ENCODE data around the gene SETBP1.
A peak's percentile ranks its signal among the peaks of the same experiment; 100 is the strongest.

SETBP1 gene

GRCh38 chr18:45004546-45005080 lies 323.9 kb downstream of the SETBP1 start:
- Histone ChIP-seq H3K27me3 (ENCODE audit: low read depth) (no peaks in the 10 kb centered on the region), H3K4me1 (no peaks in the 10 kb centered on the region), H3K9me3 (no peaks in the 10 kb centered on the region), H3K4me3 (no peak overlapping the region), H3K36me3 (replicated peaks) (no peaks in the 10 kb centered on the region)
- DNase-seq (ENCODE audit: low spot score in 2 of 2): no peak
- in situ Hi-C loops (cut with MboI; ENCODE audit: low sequenced_read_pairs): no loop called here

- in situ Hi-C loops (cut with MboI; ENCODE audit: low sequenced_read_pairs): no loop called here
- H3K4me1 ChIP-seq: no peaks in the 10 kb centered on the region
- no peak for DNase-seq (ENCODE audit: low spot score in 2 of 2)
- no peaks in the 10 kb centered on the region for H3K9me3 ChIP-seq
- H3K4me3 ChIP-seq: no peak overlapping the region
- no peaks in the 10 kb centered on the region for H3K36me3 ChIP-seq (replicated peaks)
- H3K27me3 ChIP-seq (ENCODE audit: low read depth): no peaks in the 10 kb centered on the region
Measured at GRCh38 chr18:45006934-45007333, 326.2 kb downstream of the SETBP1 start.

- Histone ChIP-seq H3K4me1 (no peaks in the 10 kb centered on the region), H3K36me3 (replicated peaks) (no peaks in the 10 kb centered on the region), H3K9me3 (no peaks in the 10 kb centered on the region), H3K4me3 (no peak overlapping the region), H3K27me3 (ENCODE audit: low read depth) (no peaks in the 10 kb centered on the region)
- in situ Hi-C loops (cut with MboI; ENCODE audit: low sequenced_read_pairs): no loop called here
- DNase-seq (ENCODE audit: low spot score in 2 of 2): no peak
Measured at GRCh38 chr18:45007531-45007930, 326.8 kb downstream of the SETBP1 start.

GRCh38 chr18:45008694-45009413 lies 328.2 kb downstream of the SETBP1 start:
- in situ Hi-C loops (cut with MboI; ENCODE audit: low sequenced_read_pairs): no loop called here
- Histone ChIP-seq H3K4me1 (no peaks in the 10 kb centered on the region), H3K9me3 (no peaks in the 10 kb centered on the region), H3K4me3 (no peak overlapping the region), H3K36me3 (replicated peaks) (no peaks in the 10 kb centered on the region), H3K27me3 (ENCODE audit: low read depth) (no peaks in the 10 kb centered on the region)
- no peak for DNase-seq (ENCODE audit: low spot score in 2 of 2)

DNA sequence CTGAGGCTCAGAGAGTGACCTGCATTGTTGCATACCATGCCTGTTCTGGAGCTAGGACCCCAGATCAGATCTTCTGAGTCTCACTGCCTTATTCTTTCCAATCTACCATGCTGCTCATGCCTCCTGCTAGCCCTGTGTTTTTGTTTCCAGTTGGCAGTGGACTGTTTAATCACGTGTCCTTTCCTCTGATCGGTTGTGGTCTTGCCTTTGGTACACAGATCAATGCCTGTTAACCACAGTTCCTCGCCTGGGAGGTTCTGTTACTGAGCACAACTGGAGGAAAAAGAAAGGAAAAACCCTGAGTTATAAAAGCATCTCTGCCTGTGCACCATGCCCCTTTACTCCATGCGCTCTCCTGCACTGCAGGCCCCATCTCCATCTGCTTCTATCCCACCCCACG lies 329.1 kb downstream of the SETBP1 start:
- Histone ChIP-seq H3K9me3 (no peaks in the 10 kb centered on the region), H3K27me3 (ENCODE audit: low read depth) (no peaks in the 10 kb centered on the region), H3K36me3 (replicated peaks) (no peaks in the 10 kb centered on the region), H3K4me3 (no peak overlapping the region), H3K4me1 (no peaks in the 10 kb centered on the region)
- in situ Hi-C loops (cut with MboI; ENCODE audit: low sequenced_read_pairs): no loop called here
- no peak for DNase-seq (ENCODE audit: low spot score in 2 of 2)

DNA sequence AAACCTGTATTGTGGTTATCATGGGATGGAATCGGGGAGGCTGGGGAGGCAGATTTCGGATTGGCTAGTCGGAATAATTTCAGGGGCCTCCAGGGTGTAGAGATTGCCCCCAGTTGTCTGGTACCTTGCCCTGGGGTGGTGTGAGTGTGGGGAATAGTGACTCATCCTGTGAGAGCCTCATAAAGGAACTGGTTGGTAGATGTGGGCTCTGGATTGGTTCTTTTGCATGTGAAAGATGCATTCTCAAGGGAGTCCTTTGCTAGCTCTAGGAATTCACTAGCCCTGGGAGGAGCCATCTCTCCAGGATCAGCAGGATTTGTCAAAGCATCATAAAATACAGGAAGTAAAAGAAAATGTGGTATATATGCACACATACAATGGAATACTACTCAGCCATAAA lies 331.6 kb downstream of the SETBP1 start:
- no peak overlapping the region for H3K4me3 ChIP-seq
- in situ Hi-C loops (cut with MboI; ENCODE audit: low sequenced_read_pairs): no loop called here
- H3K4me1 ChIP-seq: peaks cover 11% of the 10 kb centered on the region; the same call in 1 of the 2 replicates
- H3K27me3 ChIP-seq (ENCODE audit: low read depth): no peaks in the 10 kb centered on the region
- no peaks in the 10 kb centered on the region for H3K9me3 ChIP-seq
- DNase-seq (ENCODE audit: low spot score in 2 of 2): peak in 1 of 2 experiments; percentile 10
- no peaks in the 10 kb centered on the region for H3K36me3 ChIP-seq (replicated peaks)

DNA sequence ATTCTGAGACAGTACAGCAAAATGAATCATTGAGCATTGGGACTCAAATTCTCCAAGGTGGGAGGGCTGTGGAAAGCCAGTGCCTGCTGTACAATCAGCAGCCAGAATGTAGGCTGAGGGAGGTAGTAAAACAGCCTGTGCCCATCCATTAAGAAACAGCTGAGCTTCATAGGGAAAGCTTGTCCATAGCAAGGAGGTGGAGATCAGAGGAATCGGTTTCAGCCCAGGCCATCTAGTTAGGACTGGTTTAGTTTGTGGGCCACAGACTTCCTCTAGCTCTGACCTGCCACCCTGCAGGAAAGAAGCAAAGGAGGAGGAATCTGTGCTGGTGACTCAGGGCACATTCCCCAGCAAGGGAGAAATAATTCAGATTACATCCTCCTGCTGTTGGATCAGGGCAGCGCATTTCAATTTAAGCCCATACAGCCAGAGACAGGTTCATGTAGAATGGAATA lies 333.4 kb downstream of the SETBP1 start:
- Histone ChIP-seq H3K4me3 (no peak overlapping the region), H3K9me3 (no peaks in the 10 kb centered on the region), H3K27me3 (ENCODE audit: low read depth) (no peaks in the 10 kb centered on the region), H3K36me3 (replicated peaks) (no peaks in the 10 kb centered on the region), H3K4me1 (peaks cover 11% of the 10 kb centered on the region; the same call in 1 of the 2 replicates)
- no peak for DNase-seq (ENCODE audit: low spot score in 2 of 2)
- in situ Hi-C loops (cut with MboI; ENCODE audit: low sequenced_read_pairs): no loop called here

GRCh38 chr18:45015788-45016128 lies 335.1 kb downstream of the SETBP1 start:
- in situ Hi-C loops (cut with MboI; ENCODE audit: low sequenced_read_pairs): no loop called here
- H3K4me3 ChIP-seq: no peak overlapping the region

GRCh38 chr18:45019469-45019868 lies 338.8 kb downstream of the SETBP1 start:
- no peaks in the 10 kb centered on the region for H3K36me3 ChIP-seq (replicated peaks)
- no peaks in the 10 kb centered on the region for H3K9me3 ChIP-seq
- no peak overlapping the region for H3K4me3 ChIP-seq
- in situ Hi-C loops (cut with MboI; ENCODE audit: low sequenced_read_pairs): no loop called here
- H3K4me1 ChIP-seq: peaks cover 11% of the 10 kb centered on the region; the same call in 1 of the 2 replicates
- H3K27me3 ChIP-seq (ENCODE audit: low read depth): no peaks in the 10 kb centered on the region
- no peak for DNase-seq (ENCODE audit: low spot score in 2 of 2)

More at GRCh38 chr18:45015788-45016128, 335.1 kb downstream of the SETBP1 start:
- no peaks in the 10 kb centered on the region for H3K9me3 ChIP-seq
- H3K27me3 ChIP-seq (ENCODE audit: low read depth): no peaks in the 10 kb centered on the region
- no peak for DNase-seq (ENCODE audit: low spot score in 2 of 2)
- H3K36me3 ChIP-seq (replicated peaks): no peaks in the 10 kb centered on the region
- H3K4me1 ChIP-seq: peaks cover 11% of the 10 kb centered on the region; the same call in 1 of the 2 replicates

DNA sequence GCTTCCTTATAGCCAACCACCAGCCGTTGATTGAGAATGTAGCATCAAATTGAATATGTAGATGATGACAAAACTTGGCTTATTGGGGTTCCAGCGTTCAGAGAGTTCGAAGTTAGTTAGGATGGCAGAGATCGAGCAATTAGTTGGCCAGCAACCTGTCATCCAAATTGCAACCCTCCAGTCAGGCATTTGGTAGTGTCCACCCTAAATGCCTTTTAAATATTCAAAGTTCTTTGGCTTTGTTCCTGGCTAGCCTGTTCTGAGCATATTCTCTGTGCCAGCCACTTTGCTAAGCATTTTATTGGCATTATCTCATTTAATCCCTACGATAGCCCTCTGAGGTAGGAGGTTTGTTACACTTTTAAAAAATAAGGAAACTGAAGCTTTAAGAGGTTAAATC lies 342.8 kb downstream of the SETBP1 start:
- no peaks in the 10 kb centered on the region for H3K27me3 ChIP-seq (ENCODE audit: low read depth)
- in situ Hi-C loops (cut with MboI; ENCODE audit: low sequenced_read_pairs): no loop called here
- H3K36me3 ChIP-seq (replicated peaks): no peaks in the 10 kb centered on the region
- no peak for DNase-seq (ENCODE audit: low spot score in 2 of 2)
- H3K4me1 ChIP-seq: no peaks in the 10 kb centered on the region; the same call in 1 of the 2 replicates
- no peak overlapping the region for H3K4me3 ChIP-seq
- no peaks in the 10 kb centered on the region for H3K9me3 ChIP-seq

DNA sequence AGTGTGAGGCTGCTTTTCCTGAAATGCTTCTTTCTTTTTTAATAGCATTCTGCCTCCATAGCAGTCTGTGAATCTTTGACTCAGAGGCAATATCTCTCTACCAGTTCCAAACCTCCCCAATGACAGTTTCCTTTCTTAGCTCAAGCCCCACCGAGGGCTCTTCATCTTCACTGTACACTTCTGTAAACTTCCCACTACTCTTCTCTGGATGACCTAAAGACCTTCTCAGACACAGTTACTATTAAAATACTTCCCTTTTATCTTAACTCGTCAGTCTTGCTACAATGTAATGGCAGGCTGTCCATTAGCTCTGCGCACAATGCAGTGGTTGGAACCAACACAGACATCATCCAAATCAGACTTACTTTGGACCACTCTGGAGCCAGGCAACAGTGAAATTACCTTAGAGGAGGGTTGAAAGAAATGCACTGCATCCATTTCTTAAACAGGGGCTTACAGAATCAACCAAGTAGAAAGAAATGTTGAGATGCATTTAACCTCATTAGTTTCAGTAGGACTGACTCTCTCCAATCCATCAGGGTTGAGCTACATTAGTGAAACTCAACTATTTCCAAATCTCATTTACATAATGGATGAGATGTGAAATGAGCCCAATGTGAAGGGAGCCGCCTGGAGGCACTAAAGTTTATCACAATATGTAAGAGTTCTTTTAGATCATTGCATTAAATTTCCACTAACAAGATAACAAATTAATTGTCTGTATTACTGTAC lies 343.8 kb downstream of the SETBP1 start:
- Histone ChIP-seq H3K36me3 (replicated peaks) (no peaks in the 10 kb centered on the region), H3K27me3 (ENCODE audit: low read depth) (no peaks in the 10 kb centered on the region), H3K9me3 (no peaks in the 10 kb centered on the region), H3K4me3 (no peak overlapping the region), H3K4me1 (no peaks in the 10 kb centered on the region; the same call in 1 of the 2 replicates)
- DNase-seq (ENCODE audit: low spot score in 2 of 2): no peak
- in situ Hi-C loops (cut with MboI; ENCODE audit: low sequenced_read_pairs): no loop called here

DNA sequence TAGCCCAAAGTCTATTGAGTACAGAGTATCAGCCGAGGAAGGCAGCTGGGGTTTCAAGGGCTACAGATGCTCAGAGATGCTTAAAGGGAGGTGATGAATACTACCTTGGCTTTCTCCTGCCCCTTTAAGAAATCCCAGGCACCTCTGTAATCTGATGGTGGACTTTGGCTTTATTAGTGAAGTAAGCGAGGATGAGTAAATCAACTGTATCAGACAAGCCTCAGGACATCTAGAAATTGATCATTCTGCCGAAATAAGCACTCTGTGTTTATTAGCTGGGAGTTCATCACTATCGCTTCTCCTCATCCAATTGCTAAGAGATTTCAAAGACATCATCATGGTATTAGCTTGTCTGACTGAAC lies 344.4 kb downstream of the SETBP1 start:
- H3K9me3 ChIP-seq: no peaks in the 10 kb centered on the region
- H3K36me3 ChIP-seq (replicated peaks): no peaks in the 10 kb centered on the region
- in situ Hi-C loops (cut with MboI; ENCODE audit: low sequenced_read_pairs): no loop called here
- no peaks in the 10 kb centered on the region; the same call in 1 of the 2 replicates for H3K4me1 ChIP-seq
- no peak for DNase-seq (ENCODE audit: low spot score in 2 of 2)
- H3K4me3 ChIP-seq: no peak overlapping the region
- no peaks in the 10 kb centered on the region for H3K27me3 ChIP-seq (ENCODE audit: low read depth)

- Histone ChIP-seq H3K9me3 (no peaks in the 10 kb centered on the region), H3K36me3 (replicated peaks) (no peaks in the 10 kb centered on the region), H3K27me3 (ENCODE audit: low read depth) (no peaks in the 10 kb centered on the region), H3K4me3 (no peak overlapping the region), H3K4me1 (no peaks in the 10 kb centered on the region; the same call in 1 of the 2 replicates)
- no peak for DNase-seq (ENCODE audit: low spot score in 2 of 2)
- in situ Hi-C loops (cut with MboI; ENCODE audit: low sequenced_read_pairs): no loop called here
Measured at GRCh38 chr18:45026162-45026561, 345.5 kb downstream of the SETBP1 start.

DNA sequence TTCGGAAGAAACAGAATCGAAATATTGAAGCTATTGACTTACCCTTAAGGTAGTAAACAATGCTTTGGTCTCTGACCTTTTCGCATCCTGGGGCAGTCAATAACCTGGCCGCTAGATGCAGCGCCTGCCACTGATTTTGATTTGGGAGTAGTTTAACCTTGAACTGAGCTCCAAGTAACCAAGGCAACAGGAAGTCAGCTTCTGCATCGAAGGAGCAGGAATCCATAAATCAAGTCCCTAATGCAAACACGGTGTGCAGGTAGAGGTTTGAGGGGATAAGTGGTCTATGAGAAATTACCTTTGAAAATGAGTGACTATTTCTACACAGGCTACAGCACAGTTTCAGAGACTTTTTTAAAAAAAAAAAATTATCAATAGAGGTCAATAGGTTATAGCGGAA lies 353.5 kb downstream of the SETBP1 start:
- no peaks in the 10 kb centered on the region for H3K36me3 ChIP-seq (replicated peaks)
- peaks cover 7% of the 10 kb centered on the region for H3K4me1 ChIP-seq
- no peaks in the 10 kb centered on the region for H3K9me3 ChIP-seq
- H3K4me3 ChIP-seq: no peak overlapping the region
- no peaks in the 10 kb centered on the region for H3K27me3 ChIP-seq (ENCODE audit: low read depth)
- no peak for DNase-seq (ENCODE audit: low spot score in 2 of 2)
- in situ Hi-C loops (cut with MboI; ENCODE audit: low sequenced_read_pairs): no loop called here
